ENCODE measurements around the gene NHEJ1.

- TF ChIP-seq CTCF (IDR thresholded peaks at IDR 0.05) (no peak), POLR2A (IDR thresholded peaks at IDR 0.05) (no peak), EP300 (IDR thresholded peaks at IDR 0.05) (no peak)
Observed at GRCh38 chr2:219045937-219046550, 114.6 kb downstream of the NHEJ1 start.

Data from ovary (tissue), 3 donors.